Measurements from ENCODE around the gene CST6.

GRCh38 chr11:65978391-65979238, 33.2 kb upstream of the CST6 start:
- TF ChIP-seq POLR2A (IDR thresholded peaks at IDR 0.05), result no peak
- no peak for TF ChIP-seq CTCF (IDR thresholded peaks at IDR 0.05)
